ENCODE data around the gene AP3B1. TPM values are rescaled to one million over a fixed set of nuclear protein-coding genes. Genes with fewer than 3 reads are reported as not detected.

Gene AP3B1, protein sequence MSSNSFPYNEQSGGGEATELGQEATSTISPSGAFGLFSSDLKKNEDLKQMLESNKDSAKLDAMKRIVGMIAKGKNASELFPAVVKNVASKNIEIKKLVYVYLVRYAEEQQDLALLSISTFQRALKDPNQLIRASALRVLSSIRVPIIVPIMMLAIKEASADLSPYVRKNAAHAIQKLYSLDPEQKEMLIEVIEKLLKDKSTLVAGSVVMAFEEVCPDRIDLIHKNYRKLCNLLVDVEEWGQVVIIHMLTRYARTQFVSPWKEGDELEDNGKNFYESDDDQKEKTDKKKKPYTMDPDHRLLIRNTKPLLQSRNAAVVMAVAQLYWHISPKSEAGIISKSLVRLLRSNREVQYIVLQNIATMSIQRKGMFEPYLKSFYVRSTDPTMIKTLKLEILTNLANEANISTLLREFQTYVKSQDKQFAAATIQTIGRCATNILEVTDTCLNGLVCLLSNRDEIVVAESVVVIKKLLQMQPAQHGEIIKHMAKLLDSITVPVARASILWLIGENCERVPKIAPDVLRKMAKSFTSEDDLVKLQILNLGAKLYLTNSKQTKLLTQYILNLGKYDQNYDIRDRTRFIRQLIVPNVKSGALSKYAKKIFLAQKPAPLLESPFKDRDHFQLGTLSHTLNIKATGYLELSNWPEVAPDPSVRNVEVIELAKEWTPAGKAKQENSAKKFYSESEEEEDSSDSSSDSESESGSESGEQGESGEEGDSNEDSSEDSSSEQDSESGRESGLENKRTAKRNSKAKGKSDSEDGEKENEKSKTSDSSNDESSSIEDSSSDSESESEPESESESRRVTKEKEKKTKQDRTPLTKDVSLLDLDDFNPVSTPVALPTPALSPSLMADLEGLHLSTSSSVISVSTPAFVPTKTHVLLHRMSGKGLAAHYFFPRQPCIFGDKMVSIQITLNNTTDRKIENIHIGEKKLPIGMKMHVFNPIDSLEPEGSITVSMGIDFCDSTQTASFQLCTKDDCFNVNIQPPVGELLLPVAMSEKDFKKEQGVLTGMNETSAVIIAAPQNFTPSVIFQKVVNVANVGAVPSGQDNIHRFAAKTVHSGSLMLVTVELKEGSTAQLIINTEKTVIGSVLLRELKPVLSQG
- 40.8 and 40.9 TPM in 2 replicates for total RNA-seq

GRCh38 chr5:78294248-78295034, at the start of gene AP3B1:
TSS of gene AP3B1 (minus strand) at chr5:78294698. CDS start at chr5:78294579, 119 bp downstream.
- Mint-ChIP-seq H3K9me3 (no peaks in the 10 kb centered on the region), H3K27me3 (ENCODE audit: insufficient read depth) (peaks cover 20% of the 10 kb centered on the region), H3K4me1 (ENCODE audit: low read depth) (peaks cover 50% of the 10 kb centered on the region), H3K27ac (peak within 1 kb of the TSS; percentile 96), H3K4me3 (peak within 1 kb of the TSS; percentile 90), H3K36me3 (ENCODE audit: low read depth) (peaks cover 13% of the 10 kb centered on the region)
- intact Hi-C loops (cut with micrococcal nuclease) = loop anchor here (1.0 to 10.0 kb wide), 10 partner anchors 26 to 1430 kb away; partner anchors contain the start of genes AGGF1, ARSB, JMY and SCAMP1
- peak; percentile 98 for DNase-seq (ENCODE audit: low spot score)

GRCh38 chr5:78341440-78341839, 46.9 kb upstream of the AP3B1 start:
- DNase-seq (ENCODE audit: low spot score) = no peak
- intact Hi-C loops (cut with micrococcal nuclease) = no loop called here
- Mint-ChIP-seq H3K27me3 (ENCODE audit: insufficient read depth) (no peaks in the 10 kb centered on the region), H3K9me3 (peaks cover 6% of the 10 kb centered on the region), H3K4me1 (ENCODE audit: low read depth) (no peaks in the 10 kb centered on the region), H3K36me3 (ENCODE audit: low read depth) (no peaks in the 10 kb centered on the region), H3K27ac (no peak overlapping the region), H3K4me3 (no peak overlapping the region)

DNA sequence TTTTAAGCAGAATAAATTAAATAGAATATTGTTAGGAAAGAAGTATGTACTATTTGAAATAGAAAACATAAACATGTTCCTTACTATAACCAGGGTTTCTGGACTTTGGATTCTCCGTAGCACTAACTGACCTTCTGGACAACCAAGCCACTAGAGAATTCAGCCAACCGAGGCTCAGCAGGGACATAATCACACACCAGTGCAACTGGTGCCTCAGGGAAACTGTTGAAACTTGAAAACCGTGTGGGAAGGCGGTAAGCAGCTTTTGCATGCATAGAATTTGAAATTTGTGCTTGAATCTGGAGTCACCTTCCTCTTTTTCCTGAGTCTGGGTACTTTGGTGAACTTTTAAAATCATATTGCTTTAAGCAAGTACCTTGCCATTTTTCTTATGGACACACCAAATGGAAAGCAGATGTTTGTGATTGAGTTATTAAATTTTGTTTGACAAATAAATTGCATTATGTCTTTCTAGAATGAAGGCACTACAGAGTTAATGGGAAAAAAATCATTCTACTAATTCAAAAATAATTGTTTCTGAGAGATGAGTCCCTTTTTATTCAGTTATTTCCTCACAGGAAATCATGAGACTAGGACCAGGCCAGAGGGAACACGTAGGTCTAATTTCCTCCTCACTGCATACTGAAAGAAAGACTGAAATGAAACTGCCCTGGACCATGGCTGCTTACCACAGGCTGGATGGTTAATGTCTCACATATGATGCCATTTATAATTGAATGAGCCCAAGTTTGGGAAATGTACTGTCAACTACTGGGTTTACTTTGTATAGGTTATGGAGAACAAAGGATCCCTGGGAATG, 45.3 kb upstream of the AP3B1 start:
- intact Hi-C loops (cut with micrococcal nuclease) = no loop called here
- Mint-ChIP-seq H3K36me3 (ENCODE audit: low read depth) (no peaks in the 10 kb centered on the region), H3K27ac (no peak overlapping the region), H3K27me3 (ENCODE audit: insufficient read depth) (peaks cover 5% of the 10 kb centered on the region), H3K4me1 (ENCODE audit: low read depth) (no peaks in the 10 kb centered on the region), H3K9me3 (peaks cover 6% of the 10 kb centered on the region), H3K4me3 (no peak overlapping the region)
- no peak for DNase-seq (ENCODE audit: low spot score)

DNA sequence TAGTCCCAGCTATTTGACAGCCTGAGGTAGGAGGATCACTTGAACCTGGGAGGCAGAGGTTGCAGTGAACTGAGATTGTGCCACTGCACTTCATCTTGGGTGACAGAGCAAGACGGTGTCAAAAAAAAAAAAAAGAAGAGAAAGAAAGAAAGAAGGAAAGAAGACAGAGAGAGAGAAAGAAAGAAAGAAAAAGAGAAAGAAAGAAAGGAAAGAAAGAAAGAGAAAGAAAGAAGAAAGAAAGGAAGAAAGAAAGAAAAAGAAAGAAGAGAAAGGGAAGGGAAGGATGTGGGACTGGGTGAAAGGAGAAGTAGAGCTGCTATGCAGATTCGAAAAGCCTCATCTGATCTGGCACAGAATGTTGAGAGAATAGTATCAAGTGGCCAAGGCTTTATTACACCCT, 42.2 kb upstream of the AP3B1 start:
- Mint-ChIP-seq H3K9me3 (peaks cover 6% of the 10 kb centered on the region), H3K4me1 (ENCODE audit: low read depth) (no peaks in the 10 kb centered on the region), H3K27me3 (ENCODE audit: insufficient read depth) (peaks cover 5% of the 10 kb centered on the region), H3K4me3 (no peak overlapping the region), H3K27ac (no peak overlapping the region), H3K36me3 (ENCODE audit: low read depth) (no peaks in the 10 kb centered on the region)
- no peak for DNase-seq (ENCODE audit: low spot score)
- intact Hi-C loops (cut with micrococcal nuclease) = no loop called here

- Mint-ChIP-seq H3K9me3 (peaks cover 6% of the 10 kb centered on the region), H3K4me1 (ENCODE audit: low read depth) (no peaks in the 10 kb centered on the region), H3K4me3 (no peak overlapping the region), H3K36me3 (ENCODE audit: low read depth) (no peaks in the 10 kb centered on the region), H3K27ac (no peak overlapping the region), H3K27me3 (ENCODE audit: insufficient read depth) (peaks cover 8% of the 10 kb centered on the region)
- intact Hi-C loops (cut with micrococcal nuclease) = no loop called here
- DNase-seq (ENCODE audit: low spot score) = no peak
Measured at GRCh38 chr5:78335976-78336375, 41.5 kb upstream of the AP3B1 start.

GRCh38 chr5:78334811-78335210, 40.3 kb upstream of the AP3B1 start:
- H3K9me3 Mint-ChIP-seq = peaks cover 6% of the 10 kb centered on the region
- no peak overlapping the region for H3K27ac Mint-ChIP-seq
- no peaks in the 10 kb centered on the region for H3K4me1 Mint-ChIP-seq (ENCODE audit: low read depth)
- no peak for DNase-seq (ENCODE audit: low spot score)
- H3K27me3 Mint-ChIP-seq (ENCODE audit: insufficient read depth) = peaks cover 8% of the 10 kb centered on the region
- intact Hi-C loops (cut with micrococcal nuclease) = no loop called here
- H3K36me3 Mint-ChIP-seq (ENCODE audit: low read depth) = no peaks in the 10 kb centered on the region
- no peak overlapping the region for H3K4me3 Mint-ChIP-seq

GRCh38 chr5:78331523-78332080, 37.1 kb upstream of the AP3B1 start:
- Mint-ChIP-seq H3K36me3 (ENCODE audit: low read depth) (no peaks in the 10 kb centered on the region), H3K27ac (no peak overlapping the region), H3K27me3 (ENCODE audit: insufficient read depth) (peaks cover 8% of the 10 kb centered on the region), H3K4me1 (ENCODE audit: low read depth) (no peaks in the 10 kb centered on the region), H3K4me3 (no peak overlapping the region), H3K9me3 (no peaks in the 10 kb centered on the region)
- DNase-seq (ENCODE audit: low spot score) = no peak
- intact Hi-C loops (cut with micrococcal nuclease) = no loop called here

DNA sequence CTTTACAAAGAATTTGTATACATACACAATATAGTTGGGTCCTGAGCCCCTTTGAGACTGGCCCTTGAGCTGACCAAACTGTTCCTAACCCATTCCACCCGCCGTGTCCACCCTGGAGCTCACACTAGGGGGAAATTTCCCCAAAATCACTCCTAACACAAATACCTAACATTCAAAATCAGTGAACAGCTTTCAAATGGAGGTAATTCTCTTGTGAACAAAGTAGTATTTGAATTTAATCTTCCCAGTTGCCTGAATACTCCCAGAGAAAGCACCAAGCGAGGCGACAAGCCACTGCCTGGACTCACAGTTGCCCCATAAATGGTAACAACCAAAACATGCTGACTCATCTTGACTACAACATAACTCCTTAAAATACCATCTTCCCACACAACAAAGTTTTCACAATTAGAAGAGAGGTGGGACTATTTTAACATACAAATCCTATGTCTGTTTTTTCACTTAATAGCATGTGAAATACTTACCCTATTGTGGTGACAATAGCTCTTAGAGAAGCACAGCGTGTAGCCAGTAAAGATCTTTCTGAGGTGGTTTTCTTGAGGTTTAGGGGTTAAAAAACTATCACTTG, 34.2 kb upstream of the AP3B1 start:
- Mint-ChIP-seq H3K36me3 (ENCODE audit: low read depth) (no peaks in the 10 kb centered on the region), H3K4me1 (ENCODE audit: low read depth) (no peaks in the 10 kb centered on the region), H3K27me3 (ENCODE audit: insufficient read depth) (peaks cover 6% of the 10 kb centered on the region), H3K9me3 (no peaks in the 10 kb centered on the region), H3K4me3 (no peak overlapping the region), H3K27ac (no peak overlapping the region)
- intact Hi-C loops (cut with micrococcal nuclease) = no loop called here
- DNase-seq (ENCODE audit: low spot score) = no peak

- Mint-ChIP-seq H3K4me3 (no peak overlapping the region), H3K27me3 (ENCODE audit: insufficient read depth) (peaks cover 6% of the 10 kb centered on the region), H3K4me1 (ENCODE audit: low read depth) (no peaks in the 10 kb centered on the region), H3K36me3 (ENCODE audit: low read depth) (no peaks in the 10 kb centered on the region), H3K27ac (no peak overlapping the region), H3K9me3 (no peaks in the 10 kb centered on the region)
- intact Hi-C loops (cut with micrococcal nuclease) = no loop called here
- DNase-seq (ENCODE audit: low spot score) = no peak
Measured at GRCh38 chr5:78327761-78328510, 33.4 kb upstream of the AP3B1 start.

DNA sequence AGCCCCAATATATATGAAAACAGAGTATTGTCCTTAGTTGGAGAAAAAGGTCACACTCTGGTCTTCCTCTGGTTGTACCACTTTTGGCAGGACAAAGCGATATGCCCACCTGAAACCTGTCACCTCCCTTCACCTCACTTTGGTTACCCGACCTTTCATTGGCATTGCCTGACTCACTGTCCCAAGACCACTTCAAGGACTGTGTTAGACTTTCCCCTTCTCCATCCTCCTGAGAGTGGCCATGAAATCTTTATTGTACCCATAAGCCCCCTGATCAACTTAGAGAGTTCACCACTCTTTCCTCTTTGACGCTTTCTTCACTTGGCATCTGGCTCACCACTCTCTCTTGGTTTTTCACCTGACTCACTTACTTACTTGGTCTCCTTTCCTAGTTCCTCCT, 32.4 kb upstream of the AP3B1 start:
- Mint-ChIP-seq H3K9me3 (no peaks in the 10 kb centered on the region), H3K27me3 (ENCODE audit: insufficient read depth) (peaks cover 6% of the 10 kb centered on the region), H3K4me3 (no peak overlapping the region), H3K36me3 (ENCODE audit: low read depth) (no peaks in the 10 kb centered on the region), H3K4me1 (ENCODE audit: low read depth) (no peaks in the 10 kb centered on the region), H3K27ac (no peak overlapping the region)
- no peak for DNase-seq (ENCODE audit: low spot score)
- intact Hi-C loops (cut with micrococcal nuclease) = no loop called here

- no peak overlapping the region for H3K27ac Mint-ChIP-seq
- no peak overlapping the region for H3K4me3 Mint-ChIP-seq
- intact Hi-C loops (cut with micrococcal nuclease) = no loop called here
- no peak for DNase-seq (ENCODE audit: low spot score)
- no peaks in the 10 kb centered on the region for H3K4me1 Mint-ChIP-seq (ENCODE audit: low read depth)
- H3K27me3 Mint-ChIP-seq (ENCODE audit: insufficient read depth) = peaks cover 8% of the 10 kb centered on the region
- no peaks in the 10 kb centered on the region for H3K9me3 Mint-ChIP-seq
- no peaks in the 10 kb centered on the region for H3K36me3 Mint-ChIP-seq (ENCODE audit: low read depth)
Measured at GRCh38 chr5:78323241-78323640, 28.7 kb upstream of the AP3B1 start.

All from activated T-helper 1 cell treated with anti-CD3 and anti-CD28 coated beads, Interleukin-12 subunit alpha, Interleukin-12 subunit beta, Interleukin-2, Interleukin-4 antibody, amounts not matched to agents 30 ng/mL and 10 ng/mL and 1 ng/mL, durations not matched to agents 14 hours and 24 hours and 36 hours (primary cell).